Measurements from ENCODE around the gene LIN37.
"Not testable (repeated sequence)": the region's sequence is repeated elsewhere in the genome, so short reads cannot be mapped to it uniquely, and the experiment has no call there.

LIN37 gene

DNA sequence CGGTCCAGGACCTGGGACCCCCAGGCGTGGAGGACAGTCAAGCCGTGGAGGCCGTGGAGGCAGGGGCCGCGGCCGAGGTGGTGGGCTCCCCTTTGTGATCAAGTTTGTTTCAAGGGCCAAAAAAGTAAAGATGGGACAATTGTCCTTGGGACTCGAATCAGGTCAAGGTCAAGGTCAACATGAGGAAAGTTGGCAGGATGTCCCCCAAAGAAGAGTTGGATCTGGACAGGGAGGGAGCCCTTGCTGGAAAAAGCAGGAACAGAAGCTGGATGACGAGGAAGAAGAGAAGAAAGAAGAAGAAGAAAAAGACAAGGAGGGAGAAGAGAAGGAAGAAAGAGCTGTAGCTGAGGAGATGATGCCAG, 28.2 kb upstream of the LIN37 start:
- DNase-seq, result no peak

DNA sequence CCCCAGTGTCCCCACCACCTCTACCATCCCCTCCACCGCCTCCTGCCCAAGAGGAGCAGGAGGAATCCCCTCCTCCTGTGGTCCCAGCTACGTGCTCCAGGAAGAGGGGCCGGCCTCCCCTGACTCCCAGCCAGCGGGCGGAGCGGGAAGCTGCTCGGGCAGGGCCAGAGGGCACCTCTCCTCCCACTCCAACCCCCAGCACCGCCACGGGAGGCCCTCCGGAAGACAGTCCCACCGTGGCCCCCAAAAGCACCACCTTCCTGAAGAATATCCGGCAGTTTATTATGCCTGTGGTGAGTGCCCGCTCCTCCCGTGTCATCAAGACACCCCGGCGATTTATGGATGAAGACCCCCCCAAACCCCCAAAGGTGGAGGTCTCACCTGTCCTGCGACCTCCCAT, 27.7 kb upstream of the LIN37 start:
- no peak for DNase-seq

- no peak for DNase-seq
Observed at GRCh38 chr19:35721374-35721773, 27.0 kb upstream of the LIN37 start.

- no peak for DNase-seq
Observed at GRCh38 chr19:35722461-35722860, 25.9 kb upstream of the LIN37 start.

GRCh38 chr19:35722897-35723296, 25.5 kb upstream of the LIN37 start:
- no peak for DNase-seq

- DNase-seq, result no peak
Observed at GRCh38 chr19:35723671-35724070, 24.7 kb upstream of the LIN37 start.

DNA sequence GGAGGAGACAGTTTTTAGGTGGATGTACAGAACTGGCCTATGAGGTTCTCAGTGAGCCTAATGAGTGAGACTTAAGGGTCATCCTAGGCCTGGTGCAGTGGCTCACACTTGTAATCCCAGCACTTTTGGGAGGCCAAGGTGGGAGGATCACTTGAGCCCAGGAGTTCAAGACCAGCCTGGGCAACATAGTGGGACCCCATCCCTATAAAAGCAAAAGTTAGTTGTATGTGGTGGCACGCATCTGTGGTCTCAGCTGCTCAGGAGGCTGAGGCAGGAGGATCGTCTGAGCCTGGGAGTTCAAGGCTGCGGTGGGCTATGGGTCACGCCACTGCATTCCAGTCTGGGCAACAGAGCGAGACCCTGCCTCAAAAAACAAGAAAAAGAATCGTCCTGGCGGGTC, 24.2 kb upstream of the LIN37 start:
- DNase-seq, result not testable (repeated sequence)

- no peak for DNase-seq
Observed at GRCh38 chr19:35724560-35724959, 23.8 kb upstream of the LIN37 start.

DNA sequence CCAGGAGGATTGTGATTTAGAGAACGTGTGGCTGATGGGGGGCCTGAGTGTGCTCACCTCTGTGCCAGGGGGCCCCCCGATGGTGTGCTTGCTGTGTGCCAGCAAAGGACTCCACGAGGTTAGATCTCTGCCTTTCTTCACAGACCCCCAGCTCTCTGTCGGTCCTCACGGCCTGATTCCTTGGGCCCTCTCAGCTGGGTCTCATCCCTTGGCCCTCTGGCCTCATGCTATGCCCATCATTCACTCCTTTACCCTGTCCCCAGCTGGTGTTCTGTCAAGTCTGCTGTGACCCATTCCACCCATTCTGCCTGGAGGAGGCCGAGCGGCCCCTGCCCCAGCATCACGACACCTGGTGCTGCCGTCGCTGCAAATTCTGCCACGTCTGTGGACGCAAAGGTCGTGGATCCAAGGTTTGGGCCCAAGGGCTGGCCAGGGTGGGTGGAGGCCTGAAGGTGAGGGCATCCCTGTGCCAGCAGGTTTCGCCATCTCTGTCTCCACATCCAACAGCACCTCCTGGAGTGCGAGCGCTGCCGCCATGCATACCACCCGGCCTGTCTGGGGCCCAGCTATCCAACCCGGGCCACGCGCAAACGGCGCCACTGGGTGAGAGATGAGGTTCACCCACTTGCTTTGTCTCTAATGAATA, 23.0 kb upstream of the LIN37 start:
- DNase-seq, result no peak

DNA sequence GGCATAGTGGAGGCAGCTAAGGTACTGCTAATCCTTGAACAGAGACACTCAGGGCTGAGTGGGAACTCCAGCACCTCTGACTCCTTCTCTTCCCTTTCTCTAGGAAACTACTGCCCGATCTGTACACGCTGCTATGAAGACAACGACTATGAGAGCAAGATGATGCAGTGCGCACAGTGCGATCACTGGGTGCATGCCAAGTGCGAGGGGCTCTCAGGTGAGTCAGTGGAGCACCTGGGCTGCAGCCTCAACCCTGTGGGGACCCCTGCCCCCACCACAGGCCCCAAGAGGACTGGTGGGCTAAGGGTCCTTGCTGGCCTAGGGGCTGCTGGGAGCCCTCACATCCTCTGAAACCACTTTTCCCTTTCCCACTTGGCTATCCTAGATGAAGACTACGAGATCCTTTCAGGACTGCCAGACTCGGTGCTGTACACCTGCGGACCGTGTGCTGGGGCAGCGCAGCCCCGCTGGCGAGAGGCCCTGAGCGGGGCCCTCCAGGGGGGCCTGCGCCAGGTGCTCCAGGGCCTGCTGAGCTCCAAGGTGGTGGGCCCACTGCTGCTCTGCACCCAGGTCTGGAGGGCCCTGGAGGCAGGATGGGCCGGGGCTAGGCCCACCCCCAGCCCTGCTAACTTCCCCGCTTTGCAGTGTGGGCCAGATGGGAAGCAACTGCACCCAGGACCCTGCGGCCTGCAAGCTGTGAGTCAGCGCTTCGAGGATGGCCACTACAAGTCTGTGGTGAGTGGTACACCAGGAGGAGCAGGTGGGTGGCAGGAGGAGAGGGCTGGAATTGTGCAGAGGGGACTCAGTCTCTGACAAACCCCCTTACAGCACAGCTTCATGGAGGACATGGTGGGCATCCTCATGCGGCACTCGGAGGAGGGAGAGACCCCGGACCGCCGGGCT, 21.1 kb upstream of the LIN37 start:
- DNase-seq, result no peak

DNA sequence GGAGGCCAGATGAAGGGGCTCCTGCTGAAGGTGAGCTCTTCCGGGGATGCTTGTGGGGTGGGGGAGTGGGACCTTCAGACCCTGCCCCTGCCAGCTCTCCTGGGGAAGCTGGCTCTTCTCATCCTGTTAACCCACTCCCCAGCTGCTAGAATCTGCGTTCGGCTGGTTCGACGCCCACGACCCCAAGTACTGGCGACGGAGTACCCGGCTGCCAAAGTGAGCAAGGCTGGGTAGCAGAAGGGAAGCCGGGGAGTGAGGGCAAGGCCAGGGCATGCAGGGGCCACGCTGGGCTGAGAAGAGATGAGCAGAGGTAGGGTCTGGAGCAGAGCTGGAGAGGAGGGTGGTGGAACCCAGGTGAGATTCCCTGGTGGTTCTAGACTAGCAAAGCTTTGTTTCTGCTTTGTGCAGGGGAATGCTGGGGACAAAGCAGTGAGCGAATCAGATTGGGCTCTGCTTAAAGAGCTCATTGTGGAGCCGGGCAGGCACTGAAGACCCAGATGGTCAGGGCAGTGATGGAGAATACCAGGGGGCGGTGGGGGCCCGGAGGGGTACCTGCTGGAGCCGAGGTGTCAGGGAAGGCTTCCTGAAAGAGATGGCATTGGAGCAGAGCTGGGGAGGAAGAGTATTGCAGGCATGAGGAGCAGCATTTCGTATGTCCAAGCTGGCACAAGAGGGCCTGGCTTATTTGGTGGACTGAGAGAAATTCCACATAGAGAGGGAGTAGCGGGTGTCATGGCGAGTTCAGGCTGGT, 20.2 kb upstream of the LIN37 start:
- DNase-seq, result no peak

- no peak for DNase-seq
Observed at GRCh38 chr19:35729021-35729420, 19.4 kb upstream of the LIN37 start.

GRCh38 chr19:35729763-35730162, 18.6 kb upstream of the LIN37 start:
- no peak for DNase-seq

- DNase-seq, result no peak
Observed at GRCh38 chr19:35730326-35730725, 18.1 kb upstream of the LIN37 start.

DNA sequence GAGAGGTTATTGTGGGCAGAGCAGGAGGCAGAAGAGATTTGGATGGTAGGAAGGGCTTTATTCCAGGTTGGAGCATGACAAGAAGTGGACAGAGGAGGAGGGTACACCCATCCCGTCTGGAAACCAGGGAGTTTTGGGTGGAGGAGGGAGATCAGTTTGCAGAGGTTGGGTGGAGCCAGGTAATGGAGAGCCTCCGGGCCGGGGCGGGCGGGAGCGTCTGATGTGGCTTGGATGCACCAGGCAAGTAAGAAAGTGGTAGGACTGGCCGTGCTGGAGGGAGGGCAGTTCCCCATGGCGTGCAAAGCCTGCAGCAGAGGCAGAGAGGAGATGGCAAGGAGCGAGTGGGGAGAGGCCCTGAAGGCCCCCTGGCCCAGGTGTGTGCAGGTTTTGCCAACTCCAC, 17.0 kb upstream of the LIN37 start:
- no peak for DNase-seq

GRCh38 chr19:35731779-35732405, 16.5 kb upstream of the LIN37 start:
- no peak for DNase-seq

DNA sequence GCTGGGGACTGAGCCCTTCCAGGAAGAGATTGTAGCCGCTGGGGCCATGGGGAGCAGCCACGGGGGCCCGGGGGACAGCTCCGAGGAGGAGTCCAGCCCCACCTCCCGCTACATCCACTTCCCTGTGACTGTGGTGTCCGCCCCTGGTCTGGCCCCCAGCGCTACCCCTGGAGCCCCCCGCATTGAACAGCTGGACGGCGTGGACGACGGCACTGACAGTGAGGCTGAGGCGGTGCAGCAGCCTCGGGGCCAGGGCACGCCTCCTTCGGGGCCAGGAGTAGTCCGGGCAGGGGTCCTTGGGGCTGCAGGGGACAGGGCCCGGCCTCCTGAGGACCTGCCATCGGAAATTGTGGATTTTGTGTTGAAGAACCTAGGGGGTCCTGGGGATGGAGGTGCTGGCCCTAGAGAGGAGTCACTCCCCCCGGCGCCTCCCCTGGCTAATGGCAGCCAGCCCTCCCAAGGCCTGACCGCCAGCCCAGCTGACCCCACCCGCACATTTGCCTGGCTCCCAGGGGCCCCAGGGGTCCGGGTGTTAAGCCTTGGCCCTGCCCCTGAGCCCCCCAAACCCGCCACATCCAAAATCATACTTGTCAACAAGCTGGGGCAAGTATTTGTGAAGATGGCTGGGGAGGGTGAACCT, 15.7 kb upstream of the LIN37 start:
- DNase-seq, result no peak

DNA sequence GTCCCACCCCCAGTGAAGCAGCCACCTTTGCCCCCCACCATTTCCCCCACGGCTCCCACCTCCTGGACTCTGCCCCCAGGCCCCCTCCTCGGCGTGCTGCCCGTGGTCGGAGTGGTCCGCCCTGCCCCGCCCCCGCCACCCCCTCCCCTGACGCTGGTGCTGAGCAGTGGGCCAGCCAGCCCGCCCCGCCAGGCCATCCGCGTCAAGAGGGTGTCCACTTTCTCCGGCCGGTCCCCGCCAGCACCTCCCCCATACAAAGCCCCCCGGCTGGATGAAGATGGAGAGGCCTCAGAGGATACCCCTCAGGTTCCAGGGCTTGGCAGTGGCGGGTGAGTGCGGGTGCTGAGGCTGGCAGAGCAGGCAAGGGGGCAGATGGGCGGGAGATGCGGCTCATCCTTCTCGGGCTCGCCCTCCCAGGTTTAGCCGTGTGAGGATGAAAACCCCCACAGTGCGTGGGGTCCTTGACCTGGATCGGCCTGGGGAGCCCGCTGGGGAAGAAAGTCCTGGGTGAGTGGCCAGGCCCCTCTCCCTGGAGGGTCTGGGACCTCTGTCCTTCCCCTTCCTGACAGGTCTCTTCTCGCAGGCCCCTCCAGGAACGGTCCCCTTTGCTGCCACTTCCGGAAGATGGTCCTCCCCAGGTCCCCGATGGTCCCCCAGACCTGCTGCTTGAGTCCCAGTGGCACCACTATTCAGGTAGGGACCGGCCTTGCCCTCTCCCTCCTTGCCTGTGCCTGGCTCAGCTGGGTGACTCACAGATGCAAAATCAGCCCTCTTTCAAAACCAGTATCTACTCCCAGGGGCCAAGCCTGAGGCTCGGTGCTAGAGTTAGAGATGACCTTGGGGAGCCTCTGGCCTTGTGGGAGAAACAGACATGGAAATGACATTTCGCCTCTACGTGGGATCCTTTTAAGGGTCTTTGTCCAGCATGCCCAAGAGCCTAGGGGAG, 14.9 kb upstream of the LIN37 start:
- no peak for DNase-seq

DNA sequence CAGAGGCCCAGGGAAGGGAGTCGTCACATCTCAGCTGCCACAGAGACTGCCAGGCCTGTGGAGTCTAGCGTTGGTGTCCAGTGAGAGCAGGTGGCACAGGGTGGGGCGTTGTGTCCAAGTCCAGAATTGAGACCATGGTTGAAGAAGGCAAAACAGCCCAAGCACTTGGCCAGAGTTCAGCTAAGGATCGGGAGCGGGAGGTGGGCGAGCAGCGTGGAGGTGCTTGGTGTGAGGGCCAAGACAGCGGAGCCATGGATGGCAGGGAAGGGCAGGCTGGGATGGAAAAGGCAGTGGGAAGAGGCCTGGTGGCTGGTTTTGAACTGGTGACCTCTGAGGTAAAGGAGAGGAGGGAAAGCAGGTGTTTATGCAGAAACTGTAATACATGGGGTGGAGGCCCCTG, 14.1 kb upstream of the LIN37 start:
- DNase-seq, result no peak

GRCh38 chr19:35734889-35735288, 13.5 kb upstream of the LIN37 start:
- no peak for DNase-seq
